Activated CD8-positive, alpha-beta memory T cell treated with anti-CD3 and anti-CD28 coated beads, Interleukin-2, amount 50 U/mL, for 4 hours (primary cell): ENCODE measurements around the gene PPTC7.
"Not testable (repeated sequence)": the region's sequence is repeated elsewhere in the genome, so short reads cannot be mapped to it uniquely, and the experiment has no call there.

Experiments used
- DNase-seq: peaks from one replicate; pipeline ENCODE4 v3.0.0-alpha.2; 2020

Gene PPTC7

GRCh38 chr12:110582276-110583136 lies 612 bp downstream of the PPTC7 start:
- DNase-seq: peak; percentile 84

GRCh38 chr12:110581931-110582275 lies 1.2 kb downstream of the PPTC7 start:
- DNase-seq: no peak

GRCh38 chr12:110579535-110580253 lies 3.4 kb downstream of the PPTC7 start:
- DNase-seq: no peak

- DNase-seq: no peak
Measured at GRCh38 chr12:110578694-110579534, 4.2 kb downstream of the PPTC7 start.

- no peak for DNase-seq
Measured at GRCh38 chr12:110577864-110578693, 5.0 kb downstream of the PPTC7 start.

- DNase-seq: no peak
Measured at GRCh38 chr12:110576504-110576903, 6.6 kb downstream of the PPTC7 start.

GRCh38 chr12:110575326-110575725 lies 7.8 kb downstream of the PPTC7 start:
- DNase-seq: no peak

- DNase-seq: not testable (repeated sequence)
Measured at GRCh38 chr12:110574717-110575230, 8.3 kb downstream of the PPTC7 start.

GRCh38 chr12:110574044-110574443 lies 9.1 kb downstream of the PPTC7 start:
- DNase-seq: no peak

- DNase-seq: not testable (repeated sequence)
Measured at GRCh38 chr12:110570798-110571197, 12.3 kb downstream of the PPTC7 start.

GRCh38 chr12:110569838-110570237 lies 13.3 kb downstream of the PPTC7 start:
- DNase-seq: not testable (repeated sequence)

GRCh38 chr12:110568752-110569151 lies 14.4 kb downstream of the PPTC7 start:
- DNase-seq: no peak

GRCh38 chr12:110566993-110567392 lies 16.1 kb downstream of the PPTC7 start:
- DNase-seq: no peak

GRCh38 chr12:110565894-110566871 lies 16.9 kb downstream of the PPTC7 start:
- no peak for DNase-seq

- no peak for DNase-seq
Measured at GRCh38 chr12:110564471-110564991, 18.6 kb downstream of the PPTC7 start.

- no peak for DNase-seq
Measured at GRCh38 chr12:110563702-110564470, 19.2 kb downstream of the PPTC7 start.

- DNase-seq: not testable (repeated sequence)
Measured at GRCh38 chr12:110562386-110562785, 20.7 kb downstream of the PPTC7 start.

GRCh38 chr12:110561471-110562201 lies 21.5 kb downstream of the PPTC7 start:
- DNase-seq: no peak

GRCh38 chr12:110560946-110561345 lies 22.2 kb downstream of the PPTC7 start:
- no peak for DNase-seq
